Measurements from ENCODE around the gene TMEM181. TPM values are rescaled to one million over a fixed set of nuclear protein-coding genes. Genes with fewer than 3 reads are reported as not detected.

TMEM181 gene, protein sequence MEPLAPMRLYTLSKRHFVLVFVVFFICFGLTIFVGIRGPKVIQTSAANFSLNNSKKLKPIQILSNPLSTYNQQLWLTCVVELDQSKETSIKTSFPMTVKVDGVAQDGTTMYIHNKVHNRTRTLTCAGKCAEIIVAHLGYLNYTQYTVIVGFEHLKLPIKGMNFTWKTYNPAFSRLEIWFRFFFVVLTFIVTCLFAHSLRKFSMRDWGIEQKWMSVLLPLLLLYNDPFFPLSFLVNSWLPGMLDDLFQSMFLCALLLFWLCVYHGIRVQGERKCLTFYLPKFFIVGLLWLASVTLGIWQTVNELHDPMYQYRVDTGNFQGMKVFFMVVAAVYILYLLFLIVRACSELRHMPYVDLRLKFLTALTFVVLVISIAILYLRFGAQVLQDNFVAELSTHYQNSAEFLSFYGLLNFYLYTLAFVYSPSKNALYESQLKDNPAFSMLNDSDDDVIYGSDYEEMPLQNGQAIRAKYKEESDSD
- 12.7 to 15.8 TPM (median 15.5 TPM) in 5 replicates for total RNA-seq (2022; extraction: Qiagen RNA extraction)

DNA sequence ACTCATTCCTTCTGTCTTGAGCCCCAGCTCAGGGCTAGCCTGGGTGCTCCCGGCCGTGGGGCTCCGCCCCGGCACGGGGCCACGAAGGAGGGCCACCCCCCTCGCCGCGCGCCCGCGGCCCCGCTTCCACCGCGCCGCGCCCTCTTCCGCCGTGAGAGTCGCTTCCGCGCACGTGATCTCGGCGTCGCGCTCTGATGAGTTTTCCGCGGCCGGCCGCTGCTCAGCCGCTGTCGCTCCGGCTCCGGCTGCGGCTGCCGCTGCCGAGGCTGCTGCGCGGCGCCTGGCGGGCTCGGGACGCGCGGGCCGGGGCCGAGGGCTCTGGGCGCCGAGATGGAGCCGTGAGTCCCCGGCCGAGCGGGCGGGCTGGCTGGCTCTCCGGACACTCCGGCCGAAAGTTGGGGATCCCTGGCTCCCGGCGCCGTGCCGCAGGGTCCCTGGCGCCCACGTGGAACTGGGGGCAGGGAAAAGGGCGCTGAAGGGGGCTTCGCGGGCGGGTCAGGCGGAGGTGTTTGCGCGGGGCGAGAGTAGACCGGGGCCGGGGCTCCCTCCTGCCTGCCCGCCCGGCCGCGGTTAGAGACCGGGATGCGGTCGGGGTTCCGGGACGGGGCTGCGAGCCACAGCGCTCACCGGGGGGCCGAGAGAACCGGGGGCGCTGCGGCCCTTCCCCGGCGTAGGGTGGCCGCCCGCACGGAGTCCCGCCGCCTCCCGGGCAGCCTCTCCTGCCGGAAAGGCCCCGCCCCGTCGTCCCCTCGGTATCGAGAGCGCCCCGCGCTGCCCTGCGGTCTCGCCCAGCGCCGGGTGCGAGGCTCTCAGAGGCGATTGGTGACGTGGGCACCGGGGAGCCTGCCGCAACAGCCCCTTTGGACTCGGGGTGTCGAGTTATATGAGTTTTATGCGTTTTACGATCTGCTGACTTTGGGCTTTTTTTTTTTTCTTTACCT is at the start of gene TMEM181:
TMEM181 (plus strand) TSS at position 197 of the 941 bp plus-strand sequence; CDS start at position 331, 134 bp downstream.

DNA sequence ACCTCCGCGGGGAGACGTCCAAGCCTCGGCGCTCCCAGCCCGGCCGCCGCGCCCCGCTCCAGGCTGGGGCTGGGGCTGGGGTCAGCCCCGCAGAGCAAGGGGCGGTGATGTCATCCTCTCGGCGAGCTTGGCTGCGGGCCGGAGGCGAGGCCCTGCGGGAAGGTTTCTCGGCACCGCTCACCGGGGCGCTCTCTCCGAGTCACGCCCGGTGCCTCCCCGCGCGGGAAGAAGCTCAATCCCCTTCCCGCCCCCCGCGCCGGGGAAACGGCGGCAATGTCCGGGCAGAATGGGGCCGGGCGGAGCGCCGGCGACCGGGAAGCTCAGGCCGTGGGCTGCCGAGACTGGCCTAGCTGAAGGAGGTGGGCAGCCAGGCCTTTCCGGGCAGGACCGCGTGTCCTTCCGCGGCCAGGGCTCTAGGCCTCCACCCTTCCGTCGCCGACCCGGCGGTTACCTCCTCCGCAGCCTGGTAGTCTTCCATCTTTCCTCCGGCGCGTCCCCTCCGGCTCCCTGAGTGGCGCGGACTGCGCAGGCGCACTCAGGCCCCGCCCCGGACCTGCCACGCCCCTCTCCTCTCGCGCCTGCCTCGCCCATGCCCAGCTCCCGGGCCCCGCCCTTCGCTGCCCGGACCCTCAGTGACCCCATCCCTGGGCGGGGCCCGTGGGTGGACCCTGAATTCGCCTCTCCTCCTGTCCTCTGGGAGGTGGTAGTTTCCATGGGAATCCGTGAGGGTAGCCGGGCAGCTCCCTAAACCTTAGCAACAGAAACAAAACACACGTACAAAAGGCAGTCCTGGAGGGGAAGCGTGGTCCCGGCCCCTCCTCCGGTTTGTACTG is 84.6 kb downstream of the TMEM181 start, which contains the start of gene DYNLT1:
DYNLT1 (minus strand) TSS at position 513 of the 833 bp plus-strand sequence; CDS start at position 478, 35 bp downstream.

DNA sequence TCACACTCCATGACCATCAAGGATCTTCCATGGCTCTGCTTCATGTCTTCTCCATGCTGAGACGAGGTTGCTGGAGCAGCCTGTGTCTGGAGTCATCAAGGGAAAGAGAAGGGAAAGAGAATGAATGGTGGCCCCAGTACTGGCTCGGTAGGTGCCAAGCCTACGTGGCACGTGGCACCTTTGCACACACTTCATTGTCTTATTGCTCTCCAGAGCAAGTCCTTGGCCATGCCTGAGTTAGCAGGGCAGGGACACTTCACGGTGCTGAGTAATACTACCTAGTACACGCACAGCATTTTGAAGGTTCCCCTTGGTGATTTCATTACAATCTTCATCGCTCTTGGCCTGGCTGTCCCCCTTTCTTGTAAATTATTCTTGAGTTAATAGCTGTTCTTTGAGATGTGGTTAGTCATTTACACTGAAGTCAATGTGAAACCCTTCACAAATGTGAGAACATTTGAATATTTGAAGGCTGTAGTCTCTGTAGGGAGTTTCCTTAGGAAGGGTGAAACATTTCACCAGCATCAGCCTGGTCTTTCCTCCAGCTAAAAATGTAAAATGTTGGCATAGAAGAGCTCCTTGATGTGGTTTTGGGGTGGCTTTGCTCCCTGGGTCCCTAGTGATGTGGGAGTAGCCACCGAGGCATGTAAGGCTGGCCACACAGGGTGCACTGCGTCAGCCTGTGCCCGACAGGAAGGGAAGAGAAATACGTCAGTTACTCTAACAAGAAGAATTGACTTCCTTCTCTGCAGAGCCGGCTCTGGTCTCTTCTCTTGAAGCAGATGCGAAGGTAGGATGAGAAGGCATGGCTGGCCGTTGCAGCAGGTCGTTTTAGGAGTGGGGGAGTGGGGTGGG is 89.6 kb downstream of the TMEM181 start, which contains the start of gene SYTL3:
SYTL3 (plus strand) TSS at position 766 of the 855 bp plus-strand sequence. CDS start 13,215 bp downstream, outside the sequence.

Other genes with a start within 250 kb of the TMEM181 start
- gene TULP4, start 247.6 kb upstream of the TMEM181 start, total RNA-seq (2022; extraction: Qiagen RNA extraction) = 4.3 to 7.7 TPM (median 5.9 TPM) in 5 replicates
- 97.7 to 124 TPM (median 101 TPM) in 5 replicates for gene DYNLT1, start 84.7 kb downstream of the TMEM181 start, total RNA-seq (2022; extraction: Qiagen RNA extraction)
- gene SYTL3, start 90.0 kb downstream of the TMEM181 start, total RNA-seq (2022; extraction: Qiagen RNA extraction) = 0.98 to 1.4 TPM (median 1.1 TPM) in 5 replicates